GM18505 (cell line): ENCODE results near the gene SH2B3.

ENCODE experiments used
- ATAC-seq: cut with Tn5 transposase; IDR thresholded peaks from one replicate; pipeline ENCODE4 v1.9.1; 2021; ENCODE audit not compliant: unreplicated experiment
- POLR2A ChIP-seq: IDR thresholded peaks from 4 replicates; pipeline ENCODE4 v1.6.1; 2011; ENCODE audit warnings: borderline replicate concordance; ENCODE audit not compliant: insufficient read depth, insufficient read length; ENCODE audit errors: extremely low read depth

SH2B3 gene

GRCh38 chr12:111431772-111432171 lies 26.0 kb downstream of the SH2B3 start:
- TF ChIP-seq POLR2A: no peak
- ATAC-seq: no peak

- no peak for TF ChIP-seq POLR2A
- ATAC-seq: no peak
Measured at GRCh38 chr12:111434049-111434448, 28.3 kb downstream of the SH2B3 start.

GRCh38 chr12:111434680-111435338 lies 29.1 kb downstream of the SH2B3 start:
- TF ChIP-seq POLR2A: no peak
- peak; percentile 54 for ATAC-seq

- no peak for ATAC-seq
- no peak for TF ChIP-seq POLR2A
Measured at GRCh38 chr12:111435661-111436201, 30.0 kb downstream of the SH2B3 start.

- no peak for ATAC-seq
- TF ChIP-seq POLR2A: no peak
Measured at GRCh38 chr12:111436266-111436665, 30.5 kb downstream of the SH2B3 start.

GRCh38 chr12:111436811-111437210 lies 31.1 kb downstream of the SH2B3 start:
- no peak for TF ChIP-seq POLR2A
- no peak for ATAC-seq

- peak; percentile 9 for TF ChIP-seq POLR2A
- ATAC-seq: no peak
Measured at GRCh38 chr12:111437816-111438454, 32.2 kb downstream of the SH2B3 start.

- no peak for ATAC-seq
- no peak for TF ChIP-seq POLR2A
Measured at GRCh38 chr12:111438481-111438880, 32.8 kb downstream of the SH2B3 start.

- no peak for ATAC-seq
- no peak for TF ChIP-seq POLR2A
Measured at GRCh38 chr12:111439657-111440151, 34.0 kb downstream of the SH2B3 start.

- ATAC-seq: no peak
- TF ChIP-seq POLR2A: no peak
Measured at GRCh38 chr12:111440152-111440551, 34.4 kb downstream of the SH2B3 start.

GRCh38 chr12:111440631-111441030 lies 34.9 kb downstream of the SH2B3 start:
- ATAC-seq: no peak
- TF ChIP-seq POLR2A: no peak

GRCh38 chr12:111441107-111441928 lies 35.6 kb downstream of the SH2B3 start:
- ATAC-seq: no peak
- no peak for TF ChIP-seq POLR2A
